Osteocyte (in vitro differentiated cells): ENCODE data around the gene INO80C. TPM values are rescaled to one million over a fixed set of nuclear protein-coding genes. Genes with fewer than 3 reads are reported as not detected.
A peak's percentile ranks its signal among the peaks of the same experiment; 100 is the strongest.

Experiments
- DNase-seq: peaks from one replicate; pipeline ENCODE4 v3.0.0; 2021; ENCODE audit warnings: mixed read lengths; ENCODE audit not compliant: unreplicated experiment; ENCODE audit errors: extremely low spot score
- H3K27ac Mint-ChIP-seq: one replicate; pipeline ENCODE4 v1.8.0; 2021; ENCODE audit warnings: mild to moderate bottlenecking, mixed read lengths; ENCODE audit not compliant: unreplicated experiment
- H3K27me3 Mint-ChIP-seq: one replicate; pipeline ENCODE4 v1.8.0; 2021; ENCODE audit warnings: mixed read lengths; ENCODE audit not compliant: unreplicated experiment
- H3K36me3 Mint-ChIP-seq: one replicate; pipeline ENCODE4 v1.8.0; 2021; ENCODE audit warnings: mixed read lengths; ENCODE audit not compliant: unreplicated experiment
- H3K4me1 Mint-ChIP-seq: one replicate; pipeline ENCODE4 v1.8.0; 2021; ENCODE audit warnings: mixed read lengths; ENCODE audit not compliant: unreplicated experiment
- H3K4me3 Mint-ChIP-seq: one replicate; pipeline ENCODE4 v1.8.0; 2021; ENCODE audit warnings: mild to moderate bottlenecking, moderate library complexity, mixed read lengths; ENCODE audit not compliant: unreplicated experiment
- H3K9me3 Mint-ChIP-seq: one replicate; pipeline ENCODE4 v1.8.0; 2021; ENCODE audit warnings: mixed read lengths; ENCODE audit not compliant: unreplicated experiment
- CTCF ChIP-seq: fragments of 200-600 bp; sonication (generic); IDR thresholded peaks from 2 replicates; pipeline ENCODE4 v1.5.0; 2021; ENCODE audit warnings: antibody characterized with exemption, mild to moderate bottlenecking, moderate library complexity
- total RNA-seq: library from RNA; stranded (reverse); gene quantifications from 2 replicates; pipeline ENCODE4 v1.2.1, GENCODE V29; 2021

Gene INO80C
- total RNA-seq, 1 donor from 2014 or later: 30.2 TPM

- Mint-ChIP-seq H3K27ac (peak overlapping the region; percentile 38), H3K27me3 (no peaks in the 10 kb centered on the region), H3K36me3 (no peaks in the 10 kb centered on the region), H3K4me3 (no peak overlapping the region), H3K4me1 (peaks cover 44% of the 10 kb centered on the region), H3K9me3 (no peaks in the 10 kb centered on the region)
- no peak for DNase-seq
- no peak for TF ChIP-seq CTCF
These were observed 24.6 kb upstream of the INO80C start for GRCh38 chr18:35522130-35522959.

GRCh38 chr18:35521133-35521532 is 23.4 kb upstream of the INO80C start:
- no peaks in the 10 kb centered on the region for H3K36me3 Mint-ChIP-seq
- no peaks in the 10 kb centered on the region for H3K9me3 Mint-ChIP-seq

GRCh38 chr18:35519148-35519899 is 21.6 kb upstream of the INO80C start:
- H3K4me1 Mint-ChIP-seq: peaks cover 58% of the 10 kb centered on the region
- no peak overlapping the region for H3K4me3 Mint-ChIP-seq
- no peaks in the 10 kb centered on the region for H3K36me3 Mint-ChIP-seq
- H3K27me3 Mint-ChIP-seq: no peaks in the 10 kb centered on the region
- no peaks in the 10 kb centered on the region for H3K9me3 Mint-ChIP-seq
- no peak for TF ChIP-seq CTCF
- DNase-seq: peak; percentile 34
- no peak overlapping the region for H3K27ac Mint-ChIP-seq

More at GRCh38 chr18:35521133-35521532, 23.4 kb upstream of the INO80C start:
- no peak for DNase-seq
- H3K4me3 Mint-ChIP-seq: no peak overlapping the region
- no peaks in the 10 kb centered on the region for H3K27me3 Mint-ChIP-seq
- H3K27ac Mint-ChIP-seq: no peak overlapping the region
- peaks cover 51% of the 10 kb centered on the region for H3K4me1 Mint-ChIP-seq
- TF ChIP-seq CTCF: no peak

GRCh38 chr18:35517715-35518114 is 20.0 kb upstream of the INO80C start:
- TF ChIP-seq CTCF: no peak
- Mint-ChIP-seq H3K27ac (peak overlapping the region; percentile 95), H3K4me1 (peaks cover 64% of the 10 kb centered on the region), H3K9me3 (no peaks in the 10 kb centered on the region), H3K36me3 (no peaks in the 10 kb centered on the region), H3K27me3 (no peaks in the 10 kb centered on the region), H3K4me3 (no peak overlapping the region)
- DNase-seq: no peak

- no peak for TF ChIP-seq CTCF
- peak overlapping the region; percentile 95 for H3K27ac Mint-ChIP-seq
- H3K4me3 Mint-ChIP-seq: peak overlapping the region; percentile 50
- no peaks in the 10 kb centered on the region for H3K36me3 Mint-ChIP-seq
- H3K27me3 Mint-ChIP-seq: no peaks in the 10 kb centered on the region
- no peaks in the 10 kb centered on the region for H3K9me3 Mint-ChIP-seq
- DNase-seq: no peak
- peaks cover 65% of the 10 kb centered on the region for H3K4me1 Mint-ChIP-seq
These were observed 19.0 kb upstream of the INO80C start for GRCh38 chr18:35516789-35517188.
